T-helper 2 cell (primary cell): ENCODE measurements around the gene ZBTB7C.

Source experiments
- DNase-seq, 5 experiments: peaks; one replicate each; pipeline versions ENCODE4 v3.0.0 to v3.0.0-alpha.2; 2012 to 2022

ZBTB7C gene

GRCh38 chr18:48031641-48032040 is 377.5 kb downstream of the ZBTB7C start:
- DNase-seq = no peak

GRCh38 chr18:48030616-48031480 is 378.3 kb downstream of the ZBTB7C start:
- DNase-seq = no peak

- DNase-seq = no peak
Measured at GRCh38 chr18:48029296-48029986, 379.7 kb downstream of the ZBTB7C start.

GRCh38 chr18:48028696-48029095 is 380.5 kb downstream of the ZBTB7C start:
- no peak for DNase-seq

GRCh38 chr18:48028081-48028480 is 381.1 kb downstream of the ZBTB7C start:
- DNase-seq = no peak

- no peak for DNase-seq
Measured at GRCh38 chr18:48027401-48027963, 381.7 kb downstream of the ZBTB7C start.

- no peak for DNase-seq
Measured at GRCh38 chr18:48026216-48026615, 383.0 kb downstream of the ZBTB7C start.

GRCh38 chr18:48024881-48025660 is 384.1 kb downstream of the ZBTB7C start:
- DNase-seq = no peak

GRCh38 chr18:48024009-48024512 is 385.1 kb downstream of the ZBTB7C start:
- DNase-seq = no peak

GRCh38 chr18:48023334-48024008 is 385.7 kb downstream of the ZBTB7C start:
- peak in 1 of 5 experiments; percentile 34 for DNase-seq

GRCh38 chr18:48022531-48023329 is 386.5 kb downstream of the ZBTB7C start:
- DNase-seq = peak in 2 of 5 experiments; percentile 5 to 67

- no peak for DNase-seq
Measured at GRCh38 chr18:48022021-48022420, 387.2 kb downstream of the ZBTB7C start.

GRCh38 chr18:48021273-48021914 is 387.8 kb downstream of the ZBTB7C start:
- no peak for DNase-seq

GRCh38 chr18:48020337-48021250 is 388.6 kb downstream of the ZBTB7C start:
- no peak for DNase-seq

GRCh38 chr18:48019557-48020325 is 389.4 kb downstream of the ZBTB7C start:
- DNase-seq = no peak

GRCh38 chr18:48018851-48019250 is 390.3 kb downstream of the ZBTB7C start:
- no peak for DNase-seq

- no peak for DNase-seq
Measured at GRCh38 chr18:48017635-48018034, 391.5 kb downstream of the ZBTB7C start.

GRCh38 chr18:48013162-48013561 is 396.0 kb downstream of the ZBTB7C start:
- no peak for DNase-seq
